Measurements from ENCODE around the gene DNAH10. TPM values are rescaled to one million over a fixed set of nuclear protein-coding genes. Genes with fewer than 3 reads are reported as not detected.

Gene DNAH10
- total RNA-seq, 4 donors from 2014 or later: 0.14 to 0.20 TPM; not detected in 2

DNA sequence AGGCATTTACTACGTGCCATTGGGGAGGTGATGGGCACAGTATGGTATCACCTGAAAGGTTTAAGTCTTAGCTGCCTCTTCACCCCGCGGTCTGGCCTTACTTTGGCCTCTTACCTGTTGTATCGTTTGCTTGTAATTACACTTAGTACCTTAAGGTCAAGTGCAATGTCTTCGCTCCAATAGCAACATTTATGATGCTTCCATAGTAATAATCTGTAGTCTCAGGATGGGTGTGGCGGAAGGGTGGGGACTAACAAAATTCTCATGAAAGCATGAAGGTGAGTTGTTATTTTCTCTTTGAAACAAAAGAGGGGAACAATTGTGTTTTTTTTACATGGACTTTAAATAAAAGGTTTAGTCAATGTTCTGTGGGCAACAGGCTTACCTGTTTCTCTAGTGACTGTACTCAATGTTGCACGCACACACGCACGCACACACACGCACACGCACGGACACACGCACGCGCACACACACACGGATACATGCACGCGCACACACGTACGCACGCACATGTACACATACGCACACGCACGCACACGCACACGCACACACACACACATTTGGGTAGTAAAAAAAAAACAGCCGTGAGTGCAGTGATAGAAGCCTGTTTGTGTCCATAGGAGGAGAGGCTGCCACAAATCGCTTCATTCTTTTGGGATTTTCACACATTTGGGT is 91.4 kb downstream of the DNAH10 start:
- H3K36me3 ChIP-seq: no peaks in the 10 kb centered on the region
- 81 to 82% methylated on average over 24 to 28 of the region's 28 CpGs for WGBS, 2 donors (ENCODE audit: low coverage in 1 of 2)
- H3K4me3 ChIP-seq: no peak overlapping the region
- no peak overlapping the region for H3K27ac ChIP-seq
- intact Hi-C loops (cut with DNase I; ENCODE audit: low total_unique reads): no loop called here
- peak; percentile 51 for DNase-seq
- H3K4me1 ChIP-seq: peaks cover 0 to 7% (median 3%) of the 10 kb centered on the region in 4 donors
- TF ChIP-seq, protein P1, sequence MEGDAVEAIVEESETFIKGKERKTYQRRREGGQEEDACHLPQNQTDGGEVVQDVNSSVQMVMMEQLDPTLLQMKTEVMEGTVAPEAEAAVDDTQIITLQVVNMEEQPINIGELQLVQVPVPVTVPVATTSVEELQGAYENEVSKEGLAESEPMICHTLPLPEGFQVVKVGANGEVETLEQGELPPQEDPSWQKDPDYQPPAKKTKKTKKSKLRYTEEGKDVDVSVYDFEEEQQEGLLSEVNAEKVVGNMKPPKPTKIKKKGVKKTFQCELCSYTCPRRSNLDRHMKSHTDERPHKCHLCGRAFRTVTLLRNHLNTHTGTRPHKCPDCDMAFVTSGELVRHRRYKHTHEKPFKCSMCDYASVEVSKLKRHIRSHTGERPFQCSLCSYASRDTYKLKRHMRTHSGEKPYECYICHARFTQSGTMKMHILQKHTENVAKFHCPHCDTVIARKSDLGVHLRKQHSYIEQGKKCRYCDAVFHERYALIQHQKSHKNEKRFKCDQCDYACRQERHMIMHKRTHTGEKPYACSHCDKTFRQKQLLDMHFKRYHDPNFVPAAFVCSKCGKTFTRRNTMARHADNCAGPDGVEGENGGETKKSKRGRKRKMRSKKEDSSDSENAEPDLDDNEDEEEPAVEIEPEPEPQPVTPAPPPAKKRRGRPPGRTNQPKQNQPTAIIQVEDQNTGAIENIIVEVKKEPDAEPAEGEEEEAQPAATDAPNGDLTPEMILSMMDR (IDR thresholded peaks at IDR 0.05): no peak
- TF ChIP-seq EP300 (IDR thresholded peaks at IDR 0.05; ENCODE audit: low read depth) (no peak), POLR2A (IDR thresholded peaks at IDR 0.05) (no peak), POLR2AphosphoS5 (IDR thresholded peaks at IDR 0.05) (no peak)
- H3K9me3 ChIP-seq: no peaks in the 10 kb centered on the region
- in situ Hi-C loops (cut with MboI; ENCODE audit: low pct_ligation_motif_present in 1 of 4, low pct_unique_long_range_greater_than_20kb in 1 of 4, low sequenced_read_pairs in 3 of 4): no loop called here
- H3K27me3 ChIP-seq: peaks cover 7% of the 10 kb centered on the region

DNA sequence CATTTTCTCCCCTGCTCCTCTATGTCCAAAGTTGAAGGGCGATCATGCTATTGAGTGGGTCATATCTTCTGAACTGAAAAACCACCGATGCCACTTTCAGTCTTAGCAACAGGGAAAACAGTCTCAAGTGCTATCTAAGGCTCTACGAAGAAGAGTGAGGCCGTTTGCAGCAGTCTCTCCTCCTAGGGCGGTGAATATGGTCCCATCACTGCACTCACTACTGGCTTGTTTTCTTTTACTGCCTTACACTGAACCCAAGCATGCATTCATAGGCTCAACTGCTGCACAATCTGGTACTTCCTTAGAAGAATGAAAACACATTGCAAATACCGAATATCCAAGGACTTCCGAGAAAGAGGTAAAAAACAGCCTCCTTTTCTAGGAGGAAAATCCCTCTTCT is 92.1 kb downstream of the DNAH10 start:
- WGBS, 2 donors (ENCODE audit: low coverage in 1 of 2): 60 to 69% methylated on average over 6 to 7 of the region's 7 CpGs

DNA sequence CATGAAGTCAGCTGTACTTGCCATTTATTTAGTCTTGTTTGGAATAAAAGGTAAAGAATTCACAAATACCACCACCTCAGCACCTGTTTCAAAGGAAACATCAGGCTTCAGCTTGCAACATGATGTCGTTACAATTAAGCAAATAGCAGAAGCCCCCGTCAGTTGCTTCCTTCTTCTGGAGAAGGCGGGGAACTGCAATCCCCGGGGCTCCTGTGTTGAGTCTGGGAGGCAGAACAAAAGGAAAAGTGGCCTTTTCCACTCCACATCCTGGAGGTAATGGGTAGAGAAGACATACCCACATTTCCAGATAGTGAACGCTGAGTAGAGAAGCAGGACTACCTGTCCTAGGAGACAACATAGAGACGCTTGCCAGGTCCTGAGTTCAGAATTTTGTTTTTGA is 92.8 kb downstream of the DNAH10 start:
- in situ Hi-C loops (cut with MboI; ENCODE audit: low pct_ligation_motif_present in 1 of 4, low pct_unique_long_range_greater_than_20kb in 1 of 4, low sequenced_read_pairs in 3 of 4) (no loop called here), intact Hi-C loops (cut with DNase I; ENCODE audit: low total_unique reads) (no loop called here)
- 58 to 60% methylated on average over 4 to 6 of the region's 6 CpGs for WGBS, 2 donors (ENCODE audit: low coverage in 1 of 2)
- H3K4me1 ChIP-seq: peaks cover 0 to 7% (median 3%) of the 10 kb centered on the region in 4 donors
- no peak for DNase-seq
- no peak for TF ChIP-seq POLR2A (IDR thresholded peaks at IDR 0.05)
- TF ChIP-seq, protein P1 (IDR thresholded peaks at IDR 0.05): no peak
- TF ChIP-seq EP300 (IDR thresholded peaks at IDR 0.05; ENCODE audit: low read depth): no peak
- no peak for TF ChIP-seq POLR2AphosphoS5 (IDR thresholded peaks at IDR 0.05)
- H3K4me3 ChIP-seq: no peak overlapping the region
- no peaks in the 10 kb centered on the region for H3K36me3 ChIP-seq
- H3K27me3 ChIP-seq: peaks cover 7% of the 10 kb centered on the region
- no peaks in the 10 kb centered on the region for H3K9me3 ChIP-seq
- no peak overlapping the region for H3K27ac ChIP-seq

More for the DNA sequence above, 92.1 kb downstream of the DNAH10 start:
- no peaks in the 10 kb centered on the region for H3K9me3 ChIP-seq
- H3K27me3 ChIP-seq: peaks cover 7% of the 10 kb centered on the region
- no peak for DNase-seq
- H3K36me3 ChIP-seq: no peaks in the 10 kb centered on the region
- in situ Hi-C loops (cut with MboI; ENCODE audit: low pct_ligation_motif_present in 1 of 4, low pct_unique_long_range_greater_than_20kb in 1 of 4, low sequenced_read_pairs in 3 of 4): no loop called here
- peaks cover 0 to 7% (median 3%) of the 10 kb centered on the region in 4 donors for H3K4me1 ChIP-seq
- no peak for TF ChIP-seq EP300 (IDR thresholded peaks at IDR 0.05; ENCODE audit: low read depth)
- TF ChIP-seq POLR2A (IDR thresholded peaks at IDR 0.05): no peak
- no peak for TF ChIP-seq POLR2AphosphoS5 (IDR thresholded peaks at IDR 0.05)
- TF ChIP-seq, protein P1 (IDR thresholded peaks at IDR 0.05): no peak
- intact Hi-C loops (cut with DNase I; ENCODE audit: low total_unique reads): no loop called here
- no peak overlapping the region for H3K27ac ChIP-seq
- H3K4me3 ChIP-seq: no peak overlapping the region

DNA sequence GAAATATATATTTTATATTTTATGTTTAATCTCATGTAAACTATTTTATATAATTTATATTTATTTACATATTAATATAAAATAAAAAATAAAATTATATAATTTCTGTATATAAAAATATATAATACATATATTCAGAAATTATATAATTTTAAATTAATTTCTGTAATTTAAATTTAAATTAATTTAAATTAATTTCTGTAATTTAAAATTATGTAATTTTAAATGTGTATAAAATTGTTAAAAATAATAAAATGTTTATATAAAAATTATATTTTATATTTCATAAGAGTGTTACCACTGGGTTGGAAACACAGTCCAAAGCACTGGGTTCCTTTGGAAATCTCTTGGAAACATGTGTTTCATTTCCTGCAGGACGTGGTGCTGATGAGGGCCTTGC is 94.6 kb downstream of the DNAH10 start:
- no peak overlapping the region for H3K27ac ChIP-seq
- no peaks in the 10 kb centered on the region for H3K36me3 ChIP-seq
- intact Hi-C loops (cut with DNase I; ENCODE audit: low total_unique reads): no loop called here

More for the DNA sequence above, 94.6 kb downstream of the DNAH10 start:
- 50 to 67% methylated on average over 1 of the region's 1 CpG for WGBS, 2 donors (ENCODE audit: low coverage in 1 of 2)
- TF ChIP-seq POLR2AphosphoS5 (IDR thresholded peaks at IDR 0.05) (no peak), POLR2A (IDR thresholded peaks at IDR 0.05) (no peak), EP300 (IDR thresholded peaks at IDR 0.05; ENCODE audit: low read depth) (no peak)
- TF ChIP-seq, protein P1 (IDR thresholded peaks at IDR 0.05): no peak
- H3K9me3 ChIP-seq: no peaks in the 10 kb centered on the region
- no peak overlapping the region for H3K4me3 ChIP-seq
- peaks cover 7% of the 10 kb centered on the region for H3K27me3 ChIP-seq
- H3K4me1 ChIP-seq: peaks cover 0 to 7% (median 3%) of the 10 kb centered on the region in 4 donors
- DNase-seq: no peak
- in situ Hi-C loops (cut with MboI; ENCODE audit: low pct_ligation_motif_present in 1 of 4, low pct_unique_long_range_greater_than_20kb in 1 of 4, low sequenced_read_pairs in 3 of 4): no loop called here
